Activated T-helper 2 cell treated with anti-CD3 and anti-CD28 coated beads, Interferon-gamma antibody, Interleukin-2, Interleukin-4, amounts not matched to agents 10 μg/mL and 5 μg/mL and 100 μg/mL, durations not matched to agents 14 hours and 24 hours and 36 hours (primary cell): ENCODE measurements around the gene SBDS. TPM values are rescaled to one million over a fixed set of nuclear protein-coding genes. Genes with fewer than 3 reads are reported as not detected.
"Not testable (repeated sequence)": the region's sequence is repeated elsewhere in the genome, so short reads cannot be mapped to it uniquely, and the experiment has no call there.

Experiments used
- DNase-seq: peaks from one replicate; pipeline ENCODE4 v3.0.0; 2021; ENCODE audit warnings: low spot score
- H3K27ac Mint-ChIP-seq: one replicate; pipeline ENCODE4 v1.8.0; 2021; ENCODE audit warnings: mixed read lengths
- H3K27me3 Mint-ChIP-seq: one replicate; pipeline ENCODE4 v1.8.0; 2021; ENCODE audit warnings: low read depth, mixed read lengths
- H3K36me3 Mint-ChIP-seq: one replicate; pipeline ENCODE4 v1.8.0; 2021; ENCODE audit warnings: low read depth, mixed read lengths
- H3K4me1 Mint-ChIP-seq: one replicate; pipeline ENCODE4 v1.8.0; 2021; ENCODE audit warnings: low read depth, mixed read lengths
- H3K4me3 Mint-ChIP-seq: one replicate; pipeline ENCODE4 v1.8.0; 2021; ENCODE audit warnings: low read depth, mild to moderate bottlenecking, moderate library complexity, mixed read lengths
- H3K9me3 Mint-ChIP-seq: one replicate; pipeline ENCODE4 v1.8.0; 2021; ENCODE audit warnings: mixed read lengths
- intact Hi-C: fragments of 100-400 bp; cut with micrococcal nuclease; formaldehyde crosslinking; loops from one replicate; pipeline ENCODE4 v1.15.1; 2023
- total RNA-seq: library from RNA; stranded (reverse); gene quantifications from 2 replicates; pipeline ENCODE4 v1.2.3, GENCODE V29; 2022

SBDS gene
- 56.2 and 57.4 TPM in 2 replicates for total RNA-seq

DNA sequence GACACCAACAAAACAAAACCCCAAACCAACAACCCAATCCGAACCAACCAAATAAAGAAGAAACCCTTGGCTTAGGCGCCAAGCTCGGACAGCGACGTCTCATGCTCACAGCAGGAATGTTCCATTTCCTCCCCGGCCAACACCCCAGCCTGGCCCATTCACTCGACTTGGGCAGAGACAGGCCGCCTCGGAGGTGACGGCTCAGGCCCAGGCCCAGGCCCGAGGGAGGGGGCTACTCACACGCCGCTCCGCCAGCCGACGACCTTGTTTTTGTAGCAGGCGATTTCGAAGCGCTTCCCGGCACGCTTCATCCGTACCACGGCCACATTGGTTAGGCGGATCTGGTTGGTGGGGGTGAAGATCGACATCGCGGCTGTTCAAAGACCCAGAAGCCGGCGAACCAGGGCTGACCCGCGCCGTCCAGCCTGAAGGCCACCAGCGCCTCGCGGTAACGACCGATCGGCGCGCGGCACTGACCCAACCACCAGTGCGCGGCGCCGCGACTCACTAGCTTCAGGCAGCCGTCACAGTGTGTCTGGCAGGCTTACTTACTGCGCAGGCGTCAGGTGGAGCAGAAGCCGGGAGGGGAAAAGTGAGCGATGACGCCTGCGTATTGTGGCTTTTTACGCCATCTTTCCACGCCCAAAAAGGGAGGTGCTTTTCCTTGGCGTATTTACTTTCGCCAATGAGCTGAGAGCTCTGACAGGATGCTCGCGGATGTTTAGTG is at the start of gene SBDS:
SBDS (minus strand) TSS at position 537 of the 727 bp plus-strand sequence; CDS start at position 368, 169 bp downstream.
- Mint-ChIP-seq H3K4me3 (peak within 1 kb of the TSS; percentile 100), H3K27ac (peak within 1 kb of the TSS; percentile 100), H3K36me3 (peaks cover 37% of the 10 kb centered on the region)
- not testable (repeated sequence) for H3K27me3 Mint-ChIP-seq, H3K9me3 Mint-ChIP-seq, H3K4me1 Mint-ChIP-seq
- intact Hi-C loops = loop anchor here (2.0 to 10.0 kb wide), 4 partner anchors 150 to 1123 kb away; partner anchors contain the start of gene VKORC1L1
- peak; percentile 94 for DNase-seq

DNA sequence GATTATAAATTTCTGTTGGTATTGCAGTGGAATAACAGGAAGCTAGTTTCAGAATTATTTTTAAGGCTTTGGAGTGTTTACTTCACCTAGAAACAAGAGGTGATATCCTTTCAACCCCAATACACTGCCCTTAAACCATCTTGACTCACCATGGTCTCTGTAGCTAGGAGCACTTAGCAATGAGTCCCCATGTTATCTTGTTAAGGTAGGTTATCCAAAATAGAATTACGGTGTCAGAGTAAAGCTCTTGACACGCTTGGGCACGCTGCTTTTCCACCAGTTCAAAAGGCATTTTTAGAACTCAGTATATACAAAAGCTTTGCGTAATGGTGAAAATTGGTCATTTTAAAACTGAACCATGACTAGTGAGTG is 48.2 kb upstream of the SBDS start:
- H3K4me1 Mint-ChIP-seq, H3K9me3 Mint-ChIP-seq, DNase-seq, H3K27ac Mint-ChIP-seq, H3K36me3 Mint-ChIP-seq, intact Hi-C loops, H3K4me3 Mint-ChIP-seq, H3K27me3 Mint-ChIP-seq: not testable (repeated sequence)

DNA sequence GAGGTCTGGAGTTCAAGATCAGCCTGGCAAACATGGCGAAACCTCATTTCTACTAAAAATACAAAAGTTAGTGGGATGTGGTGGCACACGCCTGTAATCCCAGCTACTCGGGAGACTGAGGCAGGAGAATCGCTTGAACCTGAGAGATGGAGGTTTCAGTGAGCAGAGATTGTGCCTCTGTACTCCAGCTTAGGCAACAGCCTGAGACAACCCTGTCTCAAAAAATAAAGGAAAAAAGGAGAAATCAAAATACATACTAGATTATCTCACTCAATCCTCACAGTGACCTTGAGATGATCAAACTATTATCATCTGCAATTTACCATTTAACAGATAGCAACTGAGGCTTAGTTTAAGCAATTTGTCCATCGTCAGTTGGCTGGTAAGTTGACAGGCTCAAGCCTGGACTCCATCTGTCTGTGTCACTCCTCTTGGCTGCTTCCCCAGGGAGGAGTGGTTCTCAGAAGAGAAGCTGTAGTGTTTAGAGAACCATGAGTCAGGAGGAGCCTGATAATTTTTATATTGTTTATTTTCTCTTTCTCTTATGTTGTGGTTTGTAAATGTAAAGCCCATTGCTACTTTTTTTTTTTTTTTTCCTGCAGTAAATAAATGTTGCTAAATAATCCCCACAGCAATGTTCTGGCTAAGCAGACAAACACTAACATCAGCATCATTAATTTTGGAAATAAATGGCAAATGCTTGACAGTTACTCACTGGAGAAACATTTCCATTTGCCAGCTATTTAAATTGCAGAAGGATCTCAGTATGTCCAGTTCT is 47.6 kb upstream of the SBDS start:
- H3K36me3 Mint-ChIP-seq, intact Hi-C loops, H3K9me3 Mint-ChIP-seq, H3K27ac Mint-ChIP-seq, H3K4me3 Mint-ChIP-seq, H3K4me1 Mint-ChIP-seq, DNase-seq, H3K27me3 Mint-ChIP-seq: not testable (repeated sequence)

DNA sequence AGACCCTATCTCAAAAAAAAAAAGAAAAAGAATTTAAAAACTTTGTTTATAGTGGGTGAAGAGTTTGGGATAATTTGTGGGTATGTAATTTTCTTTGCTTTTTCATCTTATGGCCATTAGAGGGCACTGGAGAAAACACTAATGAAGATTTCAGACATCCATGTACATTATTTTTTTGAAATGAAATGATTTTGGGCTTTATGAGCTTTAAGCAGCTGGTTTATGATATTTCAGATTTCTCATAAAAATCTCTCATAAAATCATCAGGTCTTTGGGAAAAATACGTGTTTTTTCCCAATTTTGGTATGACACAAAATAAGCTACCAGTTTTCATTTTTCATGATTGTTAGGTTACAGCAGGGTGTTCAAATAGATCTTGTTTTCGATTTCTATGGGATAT is 45.4 kb upstream of the SBDS start:
- H3K4me1 Mint-ChIP-seq, H3K27me3 Mint-ChIP-seq, H3K27ac Mint-ChIP-seq, H3K4me3 Mint-ChIP-seq, DNase-seq, H3K9me3 Mint-ChIP-seq, H3K36me3 Mint-ChIP-seq, intact Hi-C loops: not testable (repeated sequence)

DNA sequence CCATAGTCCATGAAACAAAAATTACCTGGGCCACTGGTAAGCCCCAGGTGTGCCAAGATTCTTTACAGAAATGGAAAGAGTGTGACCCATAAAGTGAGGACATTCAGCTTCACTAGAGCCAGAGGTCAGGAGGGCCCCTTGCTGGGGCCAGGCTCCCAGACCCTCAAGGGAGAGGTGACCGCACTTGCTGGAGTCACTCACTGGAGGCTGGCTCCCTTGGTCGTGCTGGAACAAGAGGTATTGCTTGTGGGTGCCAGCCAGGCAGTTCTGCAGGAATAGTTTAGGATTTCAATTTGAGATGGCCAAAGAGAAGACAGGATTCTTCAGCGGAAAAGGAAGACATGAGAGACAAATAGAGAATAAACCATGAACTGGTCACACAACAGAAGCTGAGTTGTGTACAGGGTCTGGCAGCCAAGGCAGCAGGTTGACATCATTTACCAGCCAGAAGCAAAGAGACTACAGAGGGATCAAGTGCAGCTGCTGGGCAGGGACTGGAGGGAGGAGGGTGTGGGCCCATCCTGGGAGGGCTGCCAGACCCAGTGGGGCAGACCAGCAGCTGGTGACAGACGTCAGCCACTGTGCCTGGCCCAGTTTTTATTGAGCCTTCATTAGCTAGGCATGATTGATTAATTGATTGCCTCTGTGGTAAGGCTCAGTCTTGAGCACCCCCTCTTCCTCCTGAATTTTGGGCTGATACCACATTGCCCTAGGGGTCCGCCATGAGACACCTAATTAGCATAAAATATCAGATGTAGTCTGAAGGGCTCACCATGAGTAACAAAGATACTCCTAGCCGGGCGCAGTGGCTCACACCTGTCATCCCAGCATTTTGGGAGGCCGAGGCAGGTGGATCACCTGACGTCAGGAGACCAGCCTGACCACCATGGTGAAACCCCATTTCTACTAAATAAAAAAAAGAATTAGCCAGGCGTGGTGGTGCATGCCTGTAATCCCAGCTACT is 41.3 kb upstream of the SBDS start:
- H3K27me3 Mint-ChIP-seq, H3K4me1 Mint-ChIP-seq, DNase-seq, H3K9me3 Mint-ChIP-seq, H3K4me3 Mint-ChIP-seq, H3K27ac Mint-ChIP-seq, intact Hi-C loops: not testable (repeated sequence)
- H3K36me3 Mint-ChIP-seq = peaks cover 29% of the 10 kb centered on the region

DNA sequence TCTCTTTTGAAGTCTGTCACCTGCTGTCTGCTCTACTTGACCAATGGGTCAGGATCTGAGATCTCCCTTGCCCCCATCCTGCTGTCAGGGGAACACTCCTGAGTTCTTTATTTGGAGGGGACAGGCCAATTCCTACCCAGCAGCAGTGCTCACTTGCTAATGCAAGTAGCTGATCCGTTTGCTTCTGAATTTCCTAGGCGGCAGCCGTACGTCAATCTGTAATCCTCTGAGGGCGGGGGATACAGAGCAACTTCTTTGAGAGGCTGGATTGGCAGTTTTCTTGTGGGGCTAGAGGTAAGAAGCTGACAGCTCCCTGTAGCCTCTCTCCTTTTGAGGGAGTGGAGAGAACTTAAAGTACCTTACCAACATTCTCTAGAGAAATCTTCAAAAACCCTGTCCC is 37.9 kb upstream of the SBDS start:
- DNase-seq = no peak
- Mint-ChIP-seq H3K36me3 (peaks cover 47% of the 10 kb centered on the region), H3K9me3 (peaks cover 17% of the 10 kb centered on the region), H3K4me3 (no peak overlapping the region), H3K27me3 (no peaks in the 10 kb centered on the region), H3K27ac (no peak overlapping the region), H3K4me1 (no peaks in the 10 kb centered on the region)
- intact Hi-C loops = no loop called here

DNA sequence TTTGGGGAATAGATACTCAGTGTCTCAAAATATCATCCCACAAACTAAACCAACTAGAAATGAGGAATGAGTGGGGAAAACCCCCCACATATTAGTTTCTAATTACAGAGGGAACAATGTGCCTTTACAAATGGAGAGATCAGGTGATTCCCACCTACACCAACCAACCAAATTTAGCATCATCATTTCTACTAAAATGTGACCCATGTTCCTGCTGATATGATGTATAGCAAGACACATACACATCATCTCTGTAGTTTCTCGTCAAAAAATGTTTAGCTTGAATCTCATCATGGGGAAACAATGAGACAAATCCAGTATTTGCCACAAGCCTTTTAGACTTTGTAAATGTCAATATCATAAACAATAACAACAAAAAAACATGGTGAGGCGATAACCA is 36.3 kb upstream of the SBDS start:
- H3K27me3 Mint-ChIP-seq, H3K4me3 Mint-ChIP-seq, H3K4me1 Mint-ChIP-seq, intact Hi-C loops, H3K27ac Mint-ChIP-seq, DNase-seq: not testable (repeated sequence)
- Mint-ChIP-seq H3K9me3 (peaks cover 17% of the 10 kb centered on the region), H3K36me3 (peaks cover 50% of the 10 kb centered on the region)

DNA sequence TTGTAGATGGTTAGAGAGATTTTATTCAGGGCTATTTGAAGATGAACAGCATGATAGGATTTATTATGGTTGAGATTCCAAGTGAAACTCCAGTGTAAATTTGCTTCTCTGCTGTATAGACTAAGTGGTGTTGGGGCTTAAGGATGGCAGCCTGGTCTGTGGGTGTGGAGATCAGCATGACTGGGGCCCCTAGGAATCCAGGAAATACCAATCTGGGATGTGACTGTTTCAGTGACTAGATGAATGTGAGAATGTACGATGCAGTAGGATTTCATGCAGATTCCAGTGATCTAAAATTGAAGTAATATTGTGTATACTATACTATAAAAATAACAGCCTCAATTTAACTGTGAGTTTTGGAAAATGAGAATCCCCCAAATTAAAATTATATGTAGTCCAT is 30.1 kb upstream of the SBDS start:
- H3K27me3 Mint-ChIP-seq, H3K4me1 Mint-ChIP-seq, H3K27ac Mint-ChIP-seq, intact Hi-C loops, H3K4me3 Mint-ChIP-seq, DNase-seq: not testable (repeated sequence)
- H3K9me3 Mint-ChIP-seq = peaks cover 11% of the 10 kb centered on the region
- H3K36me3 Mint-ChIP-seq = peaks cover 55% of the 10 kb centered on the region

DNA sequence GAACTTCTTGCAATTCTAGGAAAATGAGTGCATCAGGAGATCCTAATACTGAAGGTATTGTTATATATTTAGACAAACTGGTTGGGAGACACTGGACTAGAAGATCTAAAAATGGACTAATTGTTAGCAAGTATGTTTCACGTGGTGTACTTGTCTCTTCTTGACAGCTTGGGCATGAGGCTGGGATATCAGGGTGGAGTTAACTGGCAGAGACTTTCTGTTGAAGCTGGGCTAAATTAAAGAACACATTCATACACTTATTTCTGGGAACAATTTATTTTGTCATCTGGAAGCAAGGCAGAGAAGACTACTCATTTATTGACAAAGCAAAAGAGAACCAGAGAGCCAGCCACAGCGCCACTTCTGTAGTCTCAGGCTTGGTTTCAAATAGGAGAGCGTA is 27.1 kb upstream of the SBDS start:
- Mint-ChIP-seq H3K9me3 (no peaks in the 10 kb centered on the region), H3K27me3 (no peaks in the 10 kb centered on the region), H3K4me1 (peaks cover 12% of the 10 kb centered on the region), H3K36me3 (peaks cover 63% of the 10 kb centered on the region), H3K4me3 (no peak overlapping the region), H3K27ac (no peak overlapping the region)
- intact Hi-C loops = no loop called here
- DNase-seq = no peak

DNA sequence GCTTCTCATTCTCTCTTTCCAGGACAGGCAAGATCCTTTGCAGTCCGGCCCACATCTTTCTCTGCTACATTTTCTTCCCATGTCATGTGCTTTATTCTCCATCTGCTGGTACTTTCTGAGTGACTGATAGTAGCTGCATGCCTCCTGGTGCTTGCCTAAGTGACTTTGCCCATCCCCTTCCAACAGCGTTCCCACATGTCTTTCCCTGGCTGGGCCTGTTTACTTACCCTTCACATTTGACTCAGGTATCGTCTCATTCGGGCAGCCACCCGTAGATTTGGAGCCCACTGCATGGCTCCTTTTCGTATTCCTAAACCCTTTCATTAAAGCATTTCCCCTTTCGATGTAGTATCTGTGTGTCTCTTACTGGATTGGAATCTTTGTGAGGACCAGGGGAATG is 25.9 kb upstream of the SBDS start:
- H3K27me3 Mint-ChIP-seq = no peaks in the 10 kb centered on the region
- peaks cover 12% of the 10 kb centered on the region for H3K4me1 Mint-ChIP-seq
- intact Hi-C loops = no loop called here
- peaks cover 64% of the 10 kb centered on the region for H3K36me3 Mint-ChIP-seq
- no peak for DNase-seq
- H3K9me3 Mint-ChIP-seq = no peaks in the 10 kb centered on the region
- H3K4me3 Mint-ChIP-seq = no peak overlapping the region
- peak overlapping the region; percentile 1 for H3K27ac Mint-ChIP-seq

DNA sequence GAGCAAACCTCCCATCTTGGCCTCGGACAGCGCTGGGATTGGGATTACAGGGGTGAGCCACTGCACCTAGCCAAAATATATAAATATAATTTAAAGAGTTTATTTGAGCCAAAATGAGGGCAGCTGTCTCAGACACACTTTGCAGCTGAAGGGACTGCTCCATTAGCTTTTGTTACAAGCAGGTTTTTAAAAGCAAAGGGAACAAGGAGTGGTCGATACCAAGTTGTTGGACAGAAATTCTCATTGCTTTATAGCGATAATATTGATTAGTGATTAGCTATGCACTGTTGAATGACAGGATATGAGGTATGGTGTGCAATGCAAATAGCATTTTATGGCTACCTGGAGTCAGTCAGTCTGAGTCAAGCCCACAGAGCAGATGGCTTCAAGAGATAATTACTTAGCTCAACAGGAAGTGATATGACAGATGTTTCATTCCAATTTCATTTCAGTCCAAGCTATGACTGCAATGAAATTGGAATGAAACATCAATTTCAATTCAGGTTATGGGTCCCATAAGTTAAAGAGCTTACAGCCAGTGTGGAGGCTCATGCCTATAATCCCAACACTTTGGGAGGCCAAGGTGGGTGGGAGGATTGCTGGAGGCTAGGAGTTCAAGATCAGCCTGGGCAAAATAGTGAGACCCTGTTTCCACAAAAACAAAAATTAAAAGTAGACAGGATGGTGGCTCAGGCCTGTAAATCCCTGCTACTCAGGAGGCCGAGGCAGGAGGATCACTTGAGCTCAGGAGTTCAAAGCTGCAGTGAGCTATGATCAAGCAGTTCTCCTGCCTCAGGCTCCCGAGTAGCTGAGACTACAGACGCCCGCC is 24.4 kb upstream of the SBDS start:
- H3K36me3 Mint-ChIP-seq = peaks cover 63% of the 10 kb centered on the region
- DNase-seq = no peak

DNA sequence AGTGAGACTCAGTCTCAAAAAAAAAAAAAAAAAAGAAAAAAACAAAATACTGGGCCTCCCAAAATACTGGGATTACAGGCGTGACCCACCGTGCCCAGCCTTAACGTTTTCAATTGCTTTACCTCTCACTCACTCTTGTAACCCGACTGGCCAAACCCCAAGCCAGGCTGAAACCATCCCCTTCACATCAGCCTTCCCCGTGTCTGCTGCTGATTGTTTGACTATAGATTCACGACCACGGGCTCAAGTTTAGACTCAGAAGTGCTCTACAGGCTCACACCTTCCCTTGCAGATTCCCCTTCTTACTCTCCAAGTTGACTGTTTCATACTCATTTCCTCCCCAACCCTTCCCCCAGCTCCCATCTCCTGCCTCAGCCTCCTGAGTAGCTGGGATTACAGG is 23.6 kb upstream of the SBDS start:
- DNase-seq = no peak
- Mint-ChIP-seq H3K9me3 (no peaks in the 10 kb centered on the region), H3K36me3 (peaks cover 63% of the 10 kb centered on the region), H3K4me3 (no peak overlapping the region), H3K27ac (peak overlapping the region; percentile 8), H3K4me1 (peaks cover 12% of the 10 kb centered on the region), H3K27me3 (no peaks in the 10 kb centered on the region)
- intact Hi-C loops = no loop called here

More for the DNA sequence above, 24.4 kb upstream of the SBDS start:
- Mint-ChIP-seq H3K9me3 (no peaks in the 10 kb centered on the region), H3K4me3 (no peak overlapping the region), H3K27ac (peak overlapping the region; percentile 85), H3K27me3 (no peaks in the 10 kb centered on the region), H3K4me1 (peaks cover 12% of the 10 kb centered on the region)
- intact Hi-C loops = no loop called here
